Head of caudate nucleus (tissue), 42 donors: Measurements from ENCODE around the gene WNT3A.

Experiments used
- DNase-seq, 42 donors: peaks; one replicate each; pipeline versions ENCODE4 v3.0.0 to v3.0.0-alpha.2; 2020 to 2021; ENCODE audit warnings: mixed read lengths in 7 of 42
- intact Hi-C: fragments of 100-400 bp; cut with DNase I; formaldehyde crosslinking; loops from one replicate; pipeline ENCODE4 v1.15.0; 2022

The WNT3A gene

GRCh38 chr1:228039006-228039903, 32.5 kb downstream of the WNT3A start:
- peak in 7 of 42 donors; percentile 4 to 21 (median 6) for DNase-seq
- intact Hi-C loops: no loop called here

- intact Hi-C loops: no loop called here
- peak in 8 of 42 donors; percentile 1 to 18 (median 6) for DNase-seq
These were observed 33.2 kb downstream of the WNT3A start for GRCh38 chr1:228039986-228040385.

GRCh38 chr1:228041316-228041715, 34.5 kb downstream of the WNT3A start:
- intact Hi-C loops: no loop called here
- DNase-seq: no peak

GRCh38 chr1:228042508-228042907, 35.7 kb downstream of the WNT3A start:
- no peak for DNase-seq
- intact Hi-C loops: no loop called here

GRCh38 chr1:228043281-228043848, 36.6 kb downstream of the WNT3A start:
- intact Hi-C loops: no loop called here
- peak in 7 of 42 donors; percentile 2 to 28 (median 5) for DNase-seq

GRCh38 chr1:228044961-228045360, 38.2 kb downstream of the WNT3A start:
- DNase-seq: peak in 8 of 42 donors; percentile 1 to 29 (median 8)
- intact Hi-C loops: no loop called here

- intact Hi-C loops: no loop called here
- DNase-seq: peak in 8 of 42 donors; percentile 2 to 12 (median 6)
These were observed 38.6 kb downstream of the WNT3A start for GRCh38 chr1:228045405-228045804.

GRCh38 chr1:228045871-228046270, 39.1 kb downstream of the WNT3A start:
- peak in 4 of 42 donors; percentile 5 to 23 (median 12) for DNase-seq
- intact Hi-C loops: no loop called here

GRCh38 chr1:228046421-228047182, 39.8 kb downstream of the WNT3A start:
- DNase-seq: peak in 3 of 42 donors; percentile 2 to 12 (median 8)
- intact Hi-C loops: no loop called here

- peak in 2 of 42 donors; percentile 5 to 18 for DNase-seq
- intact Hi-C loops: no loop called here
These were observed 40.3 kb downstream of the WNT3A start for GRCh38 chr1:228047183-228047466.

- DNase-seq: peak in 3 of 42 donors; percentile 4 to 16 (median 13)
- intact Hi-C loops: no loop called here
These were observed 41.3 kb downstream of the WNT3A start for GRCh38 chr1:228048120-228048519.

GRCh38 chr1:228048659-228049298, 42.0 kb downstream of the WNT3A start:
- intact Hi-C loops: no loop called here
- DNase-seq: peak in 4 of 42 donors; percentile 2 to 23 (median 5)

GRCh38 chr1:228050571-228051231, 43.9 kb downstream of the WNT3A start:
- intact Hi-C loops: no loop called here
- DNase-seq: peak in 7 of 42 donors; percentile 5 to 31 (median 19)

- intact Hi-C loops: no loop called here
- DNase-seq: peak in 6 of 42 donors; percentile 1 to 16 (median 10)
These were observed 51.6 kb downstream of the WNT3A start for GRCh38 chr1:228058172-228058948.

- DNase-seq: peak in 8 of 42 donors; percentile 7 to 30 (median 17)
- intact Hi-C loops: no loop called here
These were observed 52.3 kb downstream of the WNT3A start for GRCh38 chr1:228058949-228059633.

- intact Hi-C loops: no loop called here
- DNase-seq: peak in 8 of 42 donors; percentile 6 to 39 (median 16)
These were observed 53.0 kb downstream of the WNT3A start for GRCh38 chr1:228059634-228060457.
